GM12892 (cell line): ENCODE measurements around the gene FADS6.

Experiments used
- DNase-seq: peaks from one replicate; pipeline ENCODE4 v3.0.0; 2011; ENCODE audit not compliant: insufficient read length
- FAIRE-seq: peaks from 2 replicates; lab custom pipeline; 2011; peaks lifted over from hg19 to GRCh38; lab: Jason Lieb, UNC
- POLR2A ChIP-seq: IDR thresholded peaks from 2 replicates; pipeline ENCODE4 v1.6.1; 2011; ENCODE audit warnings: low read depth, low read length, control low read depth
- POLR2AphosphoS5 ChIP-seq: IDR thresholded peaks from 2 replicates; pipeline ENCODE4 v1.6.1; 2011; ENCODE audit warnings: low read depth, low read length, control low read depth
- TAF1 ChIP-seq: IDR thresholded peaks from 2 replicates; pipeline ENCODE4 v1.6.1; 2011; ENCODE audit warnings: low read depth, mild to moderate bottlenecking, control low read depth, low read length, borderline replicate concordance

The FADS6 gene

DNA sequence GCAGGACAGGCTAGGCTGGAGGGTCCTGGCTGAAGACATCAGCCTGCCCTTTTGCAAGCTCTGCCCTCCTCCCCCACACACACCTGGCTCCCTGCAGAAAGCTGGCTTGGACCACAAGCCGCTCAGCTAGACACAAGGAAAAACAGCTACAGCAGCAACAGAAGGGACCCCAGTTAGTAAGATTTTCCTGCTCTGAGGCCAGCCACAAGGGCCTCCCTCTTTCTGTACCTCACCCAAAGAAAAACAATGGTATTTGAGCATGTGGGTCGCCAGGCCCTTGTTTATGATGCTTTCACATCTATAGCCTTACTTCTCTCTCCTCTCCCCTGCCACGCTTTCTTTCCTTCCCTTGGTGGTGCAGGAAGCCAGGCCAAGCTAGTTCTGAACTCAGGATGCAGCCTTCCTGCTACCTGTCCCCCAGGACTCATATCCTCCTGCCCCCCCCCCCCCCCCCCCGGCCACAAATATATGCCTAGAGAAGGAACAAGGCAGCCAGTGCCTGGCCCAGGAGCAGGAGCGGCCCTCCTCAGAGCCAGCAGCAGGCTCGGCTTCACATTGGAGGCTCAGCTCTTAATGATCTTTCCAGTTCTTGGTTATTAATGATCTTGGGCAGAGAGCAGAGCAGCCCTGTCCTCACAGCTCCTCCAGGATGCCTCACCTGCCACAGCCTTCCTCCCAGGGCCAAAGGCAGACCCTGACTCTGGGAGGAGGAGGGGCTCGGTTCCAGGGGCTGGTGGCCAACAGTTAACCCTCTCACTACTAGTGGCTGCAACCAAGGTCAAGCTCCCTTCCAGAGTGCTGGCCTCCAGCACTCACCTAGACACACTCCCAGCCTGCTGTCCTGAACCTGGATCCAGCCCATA is 53.2 kb downstream of the FADS6 start:
- DNase-seq (no peak), FAIRE-seq (no peak)
- TF ChIP-seq POLR2A (no peak), TAF1 (no peak), POLR2AphosphoS5 (no peak)

DNA sequence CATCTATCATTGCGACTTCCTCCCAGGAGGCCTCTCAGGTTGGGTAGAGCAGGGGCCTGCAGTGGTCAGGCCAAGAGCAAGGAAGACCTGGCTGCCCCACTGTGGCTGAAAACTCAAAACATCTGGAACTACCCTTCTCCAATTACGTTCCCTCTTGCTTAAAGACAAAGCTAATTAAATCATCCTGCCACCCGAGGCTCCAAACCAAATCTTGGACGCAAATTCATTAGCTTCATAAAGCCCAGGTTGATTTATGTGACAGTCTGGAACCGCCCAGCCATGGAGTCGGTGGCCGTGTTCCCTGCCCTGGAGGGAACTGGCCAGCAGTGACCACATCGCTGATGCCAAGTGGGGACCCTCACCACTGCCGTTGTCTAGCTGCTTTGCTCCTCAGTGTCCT is 55.2 kb downstream of the FADS6 start:
- FAIRE-seq (no peak), DNase-seq (no peak)
- TF ChIP-seq TAF1 (no peak), POLR2AphosphoS5 (no peak), POLR2A (no peak)

DNA sequence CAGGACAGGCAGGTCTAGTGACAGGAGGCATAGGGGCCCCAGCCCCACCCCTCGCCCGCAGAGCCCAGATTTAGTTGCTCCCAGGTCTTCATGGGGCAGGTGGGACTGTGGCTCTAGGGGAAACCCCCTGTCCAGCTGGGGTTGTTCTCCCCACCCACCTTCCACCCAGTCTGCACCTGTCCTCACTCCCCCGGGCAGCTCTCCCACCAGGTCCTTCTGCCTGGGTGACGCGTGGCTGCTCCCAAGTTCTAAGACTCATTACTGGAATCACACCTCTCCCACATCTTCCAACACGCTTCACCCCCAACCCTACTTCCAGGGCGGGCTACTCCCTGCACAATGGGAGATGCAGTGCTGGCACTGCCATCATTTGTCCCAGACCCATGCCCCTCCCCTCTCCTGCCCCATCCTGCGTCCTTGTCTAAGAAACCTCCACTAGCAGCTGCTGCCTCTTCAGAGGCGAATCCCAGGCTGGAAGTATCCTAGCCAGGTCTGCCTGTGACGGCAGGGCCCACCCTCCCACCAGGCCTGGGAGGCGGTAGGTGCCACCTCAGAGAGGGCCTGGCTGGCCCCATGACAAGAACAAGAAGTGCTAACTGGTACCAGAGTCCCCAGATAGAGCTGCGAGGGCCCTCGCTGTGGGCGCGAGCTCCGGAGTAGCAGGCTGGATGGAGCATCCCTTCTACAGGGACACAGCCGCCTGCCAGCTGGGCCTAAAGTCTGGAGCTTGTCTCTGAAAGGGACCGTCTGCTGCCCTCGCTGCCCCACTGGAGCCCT is 56.6 kb downstream of the FADS6 start:
- TF ChIP-seq TAF1 (no peak), POLR2AphosphoS5 (no peak), POLR2A (no peak)
- DNase-seq, result no peak
- FAIRE-seq, result no peak

- DNase-seq (no peak), FAIRE-seq (no peak)
- no peak for TF ChIP-seq TAF1
- TF ChIP-seq POLR2A, result no peak
- no peak for TF ChIP-seq POLR2AphosphoS5
Observed at GRCh38 chr17:74836191-74836590, 57.2 kb downstream of the FADS6 start.

- no peak for TF ChIP-seq TAF1
- TF ChIP-seq POLR2A, result no peak
- TF ChIP-seq POLR2AphosphoS5, result no peak
- no peak for DNase-seq
- FAIRE-seq, result no peak
Observed at GRCh38 chr17:74833501-74834377, 59.7 kb downstream of the FADS6 start.

GRCh38 chr17:74832421-74832820 is 61.0 kb downstream of the FADS6 start:
- TF ChIP-seq POLR2AphosphoS5 (no peak), TAF1 (no peak), POLR2A (no peak)
- FAIRE-seq (no peak), DNase-seq (no peak)

GRCh38 chr17:74831444-74832146 is 61.8 kb downstream of the FADS6 start:
- DNase-seq (no peak), FAIRE-seq (no peak)
- TF ChIP-seq POLR2A (no peak), POLR2AphosphoS5 (no peak), TAF1 (no peak)

DNA sequence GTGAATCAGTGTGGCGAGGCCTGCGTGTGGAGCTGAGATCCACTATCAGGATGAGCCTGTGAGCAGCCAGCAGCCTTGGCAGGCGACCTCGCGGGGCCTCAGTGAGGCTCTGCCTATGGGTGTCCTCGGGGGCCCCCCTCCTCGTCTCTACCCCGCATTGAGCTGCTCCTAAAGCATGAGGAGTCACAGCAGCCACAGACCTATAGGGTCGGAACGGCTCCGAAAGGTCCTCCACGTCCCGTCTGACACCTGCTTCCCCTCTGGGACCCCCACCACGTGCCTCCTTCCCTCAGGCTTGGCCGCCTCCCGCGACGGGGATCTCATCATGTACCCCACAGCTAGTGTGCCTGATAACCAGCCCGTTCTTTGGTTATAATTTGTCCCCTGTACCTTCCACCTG is 62.6 kb downstream of the FADS6 start:
- FAIRE-seq, result no peak
- TF ChIP-seq POLR2A, result no peak
- no peak for DNase-seq

DNA sequence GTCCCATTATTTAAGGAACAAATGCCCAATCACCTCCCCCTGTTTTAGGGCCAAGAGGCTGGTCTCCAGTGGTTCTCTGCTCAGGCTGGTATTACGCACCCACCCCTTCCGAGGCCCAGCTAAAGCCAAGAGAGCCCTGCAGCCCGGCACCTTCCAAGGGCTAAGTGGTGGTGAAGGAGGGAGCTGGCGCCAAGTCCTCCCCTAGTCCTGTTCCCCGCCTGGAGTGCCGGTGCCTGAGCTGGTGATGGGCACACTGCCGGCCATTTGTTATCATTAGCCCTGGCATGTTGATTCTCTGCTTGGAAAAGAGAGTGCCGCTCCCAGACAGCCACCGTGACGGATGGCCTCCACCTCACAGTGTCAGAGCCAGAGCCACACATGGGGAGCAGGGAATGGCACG is 65.6 kb downstream of the FADS6 start:
- FAIRE-seq (no peak), DNase-seq (no peak)
- TF ChIP-seq POLR2A (no peak), POLR2AphosphoS5 (no peak), TAF1 (no peak)
